Stimulated activated CD4-positive, alpha-beta T cell treated with anti-CD3 and anti-CD28 coated beads, Interleukin-15, amount 100 ng/mL, for 24 hours (primary cell): ENCODE measurements around the gene CD300LF.

Experiments used
- DNase-seq: peaks from one replicate; pipeline ENCODE4 v3.0.0-alpha.2; 2020

The CD300LF gene

GRCh38 chr17:74729368-74729767 is 16.6 kb upstream of the CD300LF start:
- no peak for DNase-seq

GRCh38 chr17:74728702-74729075 is 16.0 kb upstream of the CD300LF start:
- no peak for DNase-seq

GRCh38 chr17:74728033-74728701 is 15.4 kb upstream of the CD300LF start:
- DNase-seq, result no peak

GRCh38 chr17:74725111-74725510 is 12.4 kb upstream of the CD300LF start:
- DNase-seq, result no peak

GRCh38 chr17:74723891-74724290 is 11.2 kb upstream of the CD300LF start:
- DNase-seq, result no peak

GRCh38 chr17:74722782-74723181 is 10.1 kb upstream of the CD300LF start:
- DNase-seq, result no peak

GRCh38 chr17:74720506-74720905 is 7.8 kb upstream of the CD300LF start:
- DNase-seq, result no peak

GRCh38 chr17:74715144-74715543 is 2.4 kb upstream of the CD300LF start:
- DNase-seq, result no peak

- DNase-seq, result no peak
Measured at GRCh38 chr17:74713171-74713755, 540 bp upstream of the CD300LF start.

- DNase-seq, result no peak
Measured at GRCh38 chr17:74712301-74712700, 422 bp downstream of the CD300LF start.

GRCh38 chr17:74711058-74711824 is 1.5 kb downstream of the CD300LF start:
- no peak for DNase-seq

GRCh38 chr17:74704544-74704943 is 8.2 kb downstream of the CD300LF start:
- DNase-seq, result no peak

- no peak for DNase-seq
Measured at GRCh38 chr17:74703311-74703710, 9.4 kb downstream of the CD300LF start.

- DNase-seq, result no peak
Measured at GRCh38 chr17:74702116-74702871, 10.4 kb downstream of the CD300LF start.

- no peak for DNase-seq
Measured at GRCh38 chr17:74699236-74699635, 13.5 kb downstream of the CD300LF start.

GRCh38 chr17:74698069-74698468 is 14.7 kb downstream of the CD300LF start:
- no peak for DNase-seq

- DNase-seq, result no peak
Measured at GRCh38 chr17:74697515-74697914, 15.2 kb downstream of the CD300LF start.

- DNase-seq, result no peak
Measured at GRCh38 chr17:74695629-74696028, 17.1 kb downstream of the CD300LF start.

GRCh38 chr17:74694081-74694480 is 18.6 kb downstream of the CD300LF start:
- DNase-seq, result no peak

GRCh38 chr17:74691151-74691550 is 21.6 kb downstream of the CD300LF start:
- DNase-seq, result no peak

GRCh38 chr17:74690409-74690825 is 22.3 kb downstream of the CD300LF start:
- no peak for DNase-seq

GRCh38 chr17:74687886-74688285 is 24.8 kb downstream of the CD300LF start:
- no peak for DNase-seq

GRCh38 chr17:74686761-74687160 is 26.0 kb downstream of the CD300LF start:
- DNase-seq, result no peak
